ENCODE results near the gene MAG. TPM values are rescaled to one million over a fixed set of nuclear protein-coding genes. Genes with fewer than 3 reads are reported as not detected.
"Not testable (repeated sequence)": the region's sequence is repeated elsewhere in the genome, so short reads cannot be mapped to it uniquely, and the experiment has no call there.

MAG gene
- total RNA-seq, 1 donor from 2014 or later, result not detected

DNA sequence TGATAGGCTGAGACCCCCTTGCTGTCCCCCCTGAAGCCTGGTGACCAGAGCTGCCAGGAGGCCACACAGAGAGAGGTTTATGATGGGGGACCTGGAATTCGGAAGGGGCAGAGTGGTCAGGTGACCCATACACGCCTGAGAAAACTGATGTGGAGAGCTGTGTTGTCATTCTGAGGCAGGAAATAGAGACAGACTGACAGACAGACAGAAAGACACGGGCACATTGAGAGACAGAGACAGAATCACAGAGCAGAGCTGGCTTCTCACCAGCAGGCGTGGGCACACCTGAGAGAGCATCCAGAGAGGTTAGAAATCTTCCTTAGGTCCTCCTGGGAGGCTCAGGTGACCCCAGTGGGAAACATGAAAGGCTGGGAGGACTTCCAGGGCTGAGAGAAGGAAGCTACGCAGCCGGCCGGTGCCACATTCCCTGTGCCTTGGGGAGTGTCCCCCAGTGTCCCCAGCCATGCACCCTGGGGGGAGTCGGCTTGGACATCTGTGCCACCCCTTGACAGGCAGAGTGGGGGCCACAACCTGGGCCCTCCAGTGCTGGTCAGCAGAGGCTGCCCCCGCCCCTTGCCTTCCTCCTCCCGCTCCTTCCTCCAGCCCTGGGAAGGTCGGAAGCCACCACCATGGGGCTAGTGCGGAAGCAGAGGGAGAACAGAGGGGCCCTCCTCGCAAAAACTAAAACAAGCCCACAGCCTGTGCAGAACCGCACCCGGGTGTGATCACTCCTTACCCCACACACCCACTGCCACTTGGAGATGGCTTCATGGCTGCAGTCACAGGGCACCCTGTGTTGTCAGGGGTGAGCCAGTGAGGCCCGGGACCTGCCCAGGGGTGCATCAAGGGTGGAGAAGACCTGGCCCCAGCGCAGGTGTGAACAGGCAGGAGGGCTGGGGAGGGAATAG, 57.9 kb downstream of the MAG start:
- ATAC-seq, result no peak
- intact Hi-C loops (cut with DNase I), result loop anchor here (5.0 kb wide), 1 partner anchor 242 kb away; no protein-coding TSS in a partner anchor
- DNase-seq (ENCODE audit: missing footprints), result no peak

- DNase-seq (ENCODE audit: missing footprints) (no peak), ATAC-seq (no peak)
- intact Hi-C loops (cut with DNase I), result loop anchor here (5.0 kb wide), 1 partner anchor 242 kb away; no protein-coding TSS in a partner anchor
Measured at GRCh38 chr19:35350591-35350990, 58.6 kb downstream of the MAG start.

DNA sequence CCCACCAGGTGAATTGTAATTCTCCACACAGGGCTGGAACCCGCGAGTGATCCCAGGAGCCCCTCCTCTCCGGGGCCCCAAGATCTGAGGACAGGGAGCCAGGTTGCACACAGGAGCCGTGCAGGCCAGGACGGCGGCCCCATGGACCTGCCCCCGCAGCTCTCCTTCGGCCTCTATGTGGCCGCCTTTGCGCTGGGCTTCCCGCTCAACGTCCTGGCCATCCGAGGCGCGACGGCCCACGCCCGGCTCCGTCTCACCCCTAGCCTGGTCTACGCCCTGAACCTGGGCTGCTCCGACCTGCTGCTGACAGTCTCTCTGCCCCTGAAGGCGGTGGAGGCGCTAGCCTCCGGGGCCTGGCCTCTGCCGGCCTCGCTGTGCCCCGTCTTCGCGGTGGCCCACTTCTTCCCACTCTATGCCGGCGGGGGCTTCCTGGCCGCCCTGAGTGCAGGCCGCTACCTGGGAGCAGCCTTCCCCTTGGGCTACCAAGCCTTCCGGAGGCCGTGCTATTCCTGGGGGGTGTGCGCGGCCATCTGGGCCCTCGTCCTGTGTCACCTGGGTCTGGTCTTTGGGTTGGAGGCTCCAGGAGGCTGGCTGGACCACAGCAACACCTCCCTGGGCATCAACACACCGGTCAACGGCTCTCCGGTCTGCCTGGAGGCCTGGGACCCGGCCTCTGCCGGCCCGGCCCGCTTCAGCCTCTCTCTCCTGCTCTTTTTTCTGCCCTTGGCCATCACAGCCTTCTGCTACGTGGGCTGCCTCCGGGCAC, 59.6 kb downstream of the MAG start:
- ATAC-seq (no peak), DNase-seq (ENCODE audit: missing footprints) (no peak)
- intact Hi-C loops (cut with DNase I), result loop anchor here (1.0 to 5.0 kb wide), 3 partner anchors 117 to 241 kb away; no protein-coding TSS in a partner anchor

DNA sequence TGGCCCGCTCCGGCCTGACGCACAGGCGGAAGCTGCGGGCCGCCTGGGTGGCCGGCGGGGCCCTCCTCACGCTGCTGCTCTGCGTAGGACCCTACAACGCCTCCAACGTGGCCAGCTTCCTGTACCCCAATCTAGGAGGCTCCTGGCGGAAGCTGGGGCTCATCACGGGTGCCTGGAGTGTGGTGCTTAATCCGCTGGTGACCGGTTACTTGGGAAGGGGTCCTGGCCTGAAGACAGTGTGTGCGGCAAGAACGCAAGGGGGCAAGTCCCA, 60.2 kb downstream of the MAG start:
- ATAC-seq, result no peak
- no peak for DNase-seq (ENCODE audit: missing footprints)
- intact Hi-C loops (cut with DNase I), result loop anchor here (1.0 to 5.0 kb wide), 3 partner anchors 116 to 240 kb away; no protein-coding TSS in a partner anchor

DNA sequence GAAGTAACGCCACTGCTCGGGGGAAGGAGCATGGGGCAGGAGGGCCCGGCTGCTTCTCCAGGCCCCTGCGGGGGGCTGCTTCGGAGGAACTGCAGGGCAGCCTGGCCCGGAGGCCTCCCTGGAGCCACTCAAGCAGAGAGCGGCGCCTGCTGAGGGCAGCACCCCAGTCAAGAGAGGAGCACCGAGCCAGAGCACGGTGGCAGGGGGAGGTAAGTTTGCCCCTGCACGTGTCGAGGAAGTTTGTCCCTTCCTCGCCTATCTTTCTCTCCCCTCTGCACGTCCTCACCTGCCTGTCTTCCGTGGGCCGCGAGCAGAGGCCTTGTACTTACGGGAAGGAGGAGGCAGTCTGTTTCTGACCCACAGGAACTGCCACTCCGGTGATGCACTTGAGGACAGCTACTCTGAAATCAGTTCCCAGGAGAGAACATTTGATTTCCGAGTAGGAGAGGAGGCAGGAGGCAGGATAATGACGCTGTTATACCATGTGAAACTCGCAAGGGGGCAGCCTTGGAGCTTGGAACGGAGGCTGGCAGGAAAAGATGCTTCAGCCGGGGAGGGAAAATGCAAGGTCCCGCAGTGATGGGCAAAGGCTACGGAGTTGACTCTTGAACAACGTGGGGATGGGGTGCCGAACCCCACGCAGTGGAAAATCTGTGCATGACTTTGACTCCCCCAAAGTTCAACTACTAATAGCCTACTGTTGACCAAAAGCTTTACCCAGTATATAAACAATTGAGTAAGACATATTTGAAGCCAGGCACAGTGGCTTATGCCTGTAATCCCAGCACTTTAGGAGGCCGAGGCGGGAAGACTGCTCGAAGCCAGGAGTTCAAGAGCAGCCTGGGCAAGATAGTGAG, 60.7 kb downstream of the MAG start:
- intact Hi-C loops (cut with DNase I), result loop anchor here (1.0 to 5.0 kb wide), 3 partner anchors 116 to 240 kb away; no protein-coding TSS in a partner anchor
- DNase-seq (ENCODE audit: missing footprints) (no peak), ATAC-seq (peak; percentile 75)

GRCh38 chr19:35353635-35354034, 61.7 kb downstream of the MAG start:
- no peak for ATAC-seq
- DNase-seq (ENCODE audit: missing footprints), result no peak
- intact Hi-C loops (cut with DNase I), result loop anchor here (2.0 to 5.0 kb wide), 2 partner anchors 141 to 239 kb away; no protein-coding TSS in a partner anchor

DNA sequence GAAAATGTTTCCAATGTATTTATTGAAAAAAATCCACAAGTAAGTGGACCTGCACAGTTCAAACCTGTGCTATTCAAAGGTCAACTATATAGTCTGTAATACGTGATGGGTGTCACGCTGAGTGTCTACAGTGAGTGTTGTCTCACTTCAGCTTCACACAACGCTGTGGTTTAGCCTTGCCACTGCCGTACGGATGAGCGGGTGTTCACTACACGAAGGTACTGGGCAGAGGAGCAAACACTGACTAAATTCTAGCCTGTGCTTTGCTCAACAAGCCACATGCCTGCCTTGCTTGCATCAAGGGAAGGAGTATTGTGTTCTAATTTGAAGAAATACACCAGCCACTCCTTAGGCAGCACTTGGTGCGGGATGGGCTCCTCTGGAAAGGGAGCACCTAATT, 62.9 kb downstream of the MAG start:
- intact Hi-C loops (cut with DNase I), result loop anchor here (5.0 kb wide), 1 partner anchor 237 kb away; no protein-coding TSS in a partner anchor
- ATAC-seq, result no peak

DNA sequence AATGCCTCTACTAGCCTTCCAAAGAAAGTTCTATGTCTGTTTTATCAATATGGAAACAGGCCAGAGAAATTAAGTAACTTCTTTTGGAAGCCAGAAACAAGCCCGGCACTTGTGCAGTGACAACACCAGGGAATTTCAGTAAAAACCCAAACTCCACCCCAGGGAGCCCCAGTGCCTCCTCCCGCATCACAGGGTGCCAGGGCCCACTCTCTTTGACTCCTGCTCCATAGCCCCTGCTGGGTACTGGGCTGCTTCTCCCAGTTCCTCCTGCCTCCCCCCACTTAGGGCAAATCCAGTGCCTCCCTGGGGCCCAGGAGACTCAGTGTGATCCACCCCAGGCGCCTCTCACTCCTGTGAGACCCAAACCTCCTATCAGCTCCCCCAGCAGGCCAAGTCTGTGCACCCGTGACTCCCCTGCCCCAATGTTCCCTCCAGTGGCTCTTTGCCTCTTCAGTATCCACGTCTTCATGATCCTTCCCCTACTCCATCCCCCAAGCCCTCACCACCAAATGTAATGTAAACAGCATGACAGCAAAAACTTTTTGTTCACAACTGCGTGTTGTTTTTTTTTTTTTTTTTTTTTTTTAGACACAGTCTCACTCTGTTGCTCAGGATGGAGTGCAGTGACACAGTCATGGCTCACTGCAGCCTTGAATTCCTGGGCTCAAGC, 64.0 kb downstream of the MAG start:
- no peak for DNase-seq (ENCODE audit: missing footprints)
- intact Hi-C loops (cut with DNase I), result no loop called here
- ATAC-seq, result peak; percentile 41

More for the DNA sequence above, 62.9 kb downstream of the MAG start:
- no peak for DNase-seq (ENCODE audit: missing footprints)

GRCh38 chr19:35357867-35358573, 66.1 kb downstream of the MAG start, which contains the start of gene FFAR3:
TSS of gene FFAR3 (plus strand) at chr19:35358460. CDS start at chr19:35358891, 431 bp downstream.
- ATAC-seq, result peak; percentile 35
- no peak for DNase-seq (ENCODE audit: missing footprints)
- intact Hi-C loops (cut with DNase I), result no loop called here

GRCh38 chr19:35358834-35359233, 66.9 kb downstream of the MAG start:
- DNase-seq (ENCODE audit: missing footprints); ATAC-seq; intact Hi-C loops (cut with DNase I): not testable (repeated sequence)

DNA sequence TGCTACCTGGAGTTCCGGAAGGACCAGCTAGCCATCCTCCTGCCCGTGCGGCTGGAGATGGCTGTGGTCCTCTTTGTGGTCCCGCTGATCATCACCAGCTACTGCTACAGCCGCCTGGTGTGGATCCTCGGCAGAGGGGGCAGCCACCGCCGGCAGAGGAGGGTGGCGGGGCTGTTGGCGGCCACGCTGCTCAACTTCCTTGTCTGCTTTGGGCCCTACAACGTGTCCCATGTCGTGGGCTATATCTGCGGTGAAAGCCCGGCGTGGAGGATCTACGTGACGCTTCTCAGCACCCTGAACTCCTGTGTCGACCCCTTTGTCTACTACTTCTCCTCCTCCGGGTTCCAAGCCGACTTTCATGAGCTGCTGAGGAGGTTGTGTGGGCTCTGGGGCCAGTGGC, 67.4 kb downstream of the MAG start:
- intact Hi-C loops (cut with DNase I); DNase-seq (ENCODE audit: missing footprints); ATAC-seq: not testable (repeated sequence)

DNA sequence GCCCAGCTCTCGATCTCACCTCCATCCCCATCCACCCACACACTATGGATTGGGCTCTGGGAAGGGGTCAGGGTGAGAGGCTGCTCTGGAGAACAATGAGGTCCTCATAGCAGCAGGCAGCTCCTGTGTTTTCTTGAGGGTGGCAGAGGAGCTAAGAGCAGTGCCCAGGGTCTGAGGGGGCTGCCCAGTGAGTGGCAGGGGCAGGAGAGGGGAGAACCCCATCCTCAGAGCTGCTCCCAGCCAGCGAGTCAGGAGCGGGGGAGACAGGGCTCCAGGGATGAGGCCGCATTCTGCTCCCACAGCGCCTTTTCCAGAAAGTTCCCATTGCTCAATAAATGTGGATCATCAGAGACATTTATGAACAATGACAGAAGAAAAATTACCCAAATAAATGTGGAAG, 68.1 kb downstream of the MAG start:
- intact Hi-C loops (cut with DNase I); DNase-seq (ENCODE audit: missing footprints); ATAC-seq: not testable (repeated sequence)

DNA sequence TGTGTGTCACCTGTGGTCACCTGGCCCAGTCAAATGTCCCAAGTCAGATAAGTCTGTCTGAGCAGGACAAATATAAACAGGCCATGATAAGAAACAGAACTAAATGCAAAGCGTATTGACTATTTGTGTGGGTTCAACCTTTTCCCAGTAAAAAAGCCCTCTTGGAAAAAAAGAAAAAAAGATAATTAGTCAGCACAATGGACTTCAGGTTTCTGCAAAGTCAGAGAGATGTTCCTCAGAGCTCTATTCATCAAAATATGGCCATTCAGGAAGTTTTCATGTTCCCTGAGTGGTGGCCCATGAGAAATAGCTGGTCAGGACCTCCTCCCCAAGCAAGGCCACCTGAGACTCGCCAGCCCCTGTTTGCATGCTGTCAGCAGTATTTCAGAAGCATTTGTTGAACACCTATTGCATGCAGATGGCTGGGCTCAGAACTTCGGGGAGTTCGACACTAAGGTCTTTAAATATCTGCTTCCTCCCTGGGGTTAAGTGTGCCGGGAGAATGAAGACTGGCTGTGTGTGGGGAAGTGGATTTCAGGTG, 69.0 kb downstream of the MAG start:
- ATAC-seq, result no peak
- DNase-seq (ENCODE audit: missing footprints), result no peak
- intact Hi-C loops (cut with DNase I), result no loop called here

GRCh38 chr19:35362261-35363000, 70.5 kb downstream of the MAG start:
- ATAC-seq, result no peak
- no peak for DNase-seq (ENCODE audit: missing footprints)
- intact Hi-C loops (cut with DNase I), result no loop called here

- intact Hi-C loops (cut with DNase I), result no loop called here
- ATAC-seq (no peak), DNase-seq (ENCODE audit: missing footprints) (no peak)
Measured at GRCh38 chr19:35363001-35363590, 71.1 kb downstream of the MAG start.

All from Right ventricle myocardium inferior (tissue), 1 donor.